HG03457 (cell line): ENCODE results near the gene ELMOD1.
"Not testable (repeated sequence)": the region's sequence is repeated elsewhere in the genome, so short reads cannot be mapped to it uniquely, and the experiment has no call there.

Experiments used
- ATAC-seq: cut with Tn5 transposase; IDR thresholded peaks from one replicate; pipeline ENCODE4 v1.9.1; 2021; ENCODE audit warnings: moderate number of reproducible peaks; ENCODE audit not compliant: unreplicated experiment

ELMOD1 gene

GRCh38 chr11:107590460-107591377 lies at the start of gene ELMOD1:
TSS of gene ELMOD1 (plus strand) at chr11:107591147. CDS start at chr11:107618190, 27,043 bp downstream.
- ATAC-seq: peak; percentile 42

DNA sequence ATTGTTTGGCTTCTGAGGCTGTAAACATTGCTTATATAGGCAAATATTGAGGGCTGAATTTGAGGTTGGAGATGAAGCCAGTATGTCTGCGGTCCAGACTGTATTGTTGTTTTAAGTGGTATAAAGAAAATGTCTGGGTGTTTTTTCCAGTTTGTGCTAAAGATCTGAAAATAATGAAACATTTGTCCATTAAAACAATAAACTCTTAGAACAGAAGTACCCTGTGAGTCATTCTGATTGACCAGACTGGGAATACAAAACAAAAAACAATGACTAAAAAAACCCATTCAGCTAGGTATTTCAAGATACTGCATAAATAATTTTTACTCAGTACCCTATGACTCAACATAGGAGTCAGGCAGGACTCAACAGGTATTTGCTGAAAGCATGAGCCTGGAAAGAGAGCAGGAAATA lies 45.8 kb upstream of the ELMOD1 start:
- ATAC-seq: no peak

- ATAC-seq: no peak
These were observed 43.0 kb upstream of the ELMOD1 start for GRCh38 chr11:107547961-107548360.

- no peak for ATAC-seq
These were observed 41.5 kb upstream of the ELMOD1 start for GRCh38 chr11:107549253-107549953.

- ATAC-seq: no peak
These were observed 41.0 kb upstream of the ELMOD1 start for GRCh38 chr11:107549954-107550285.

GRCh38 chr11:107550304-107550703 lies 40.6 kb upstream of the ELMOD1 start:
- ATAC-seq: no peak

GRCh38 chr11:107561688-107562087 lies 29.3 kb upstream of the ELMOD1 start:
- no peak for ATAC-seq

- no peak for ATAC-seq
These were observed 28.2 kb upstream of the ELMOD1 start for GRCh38 chr11:107562647-107563208.

DNA sequence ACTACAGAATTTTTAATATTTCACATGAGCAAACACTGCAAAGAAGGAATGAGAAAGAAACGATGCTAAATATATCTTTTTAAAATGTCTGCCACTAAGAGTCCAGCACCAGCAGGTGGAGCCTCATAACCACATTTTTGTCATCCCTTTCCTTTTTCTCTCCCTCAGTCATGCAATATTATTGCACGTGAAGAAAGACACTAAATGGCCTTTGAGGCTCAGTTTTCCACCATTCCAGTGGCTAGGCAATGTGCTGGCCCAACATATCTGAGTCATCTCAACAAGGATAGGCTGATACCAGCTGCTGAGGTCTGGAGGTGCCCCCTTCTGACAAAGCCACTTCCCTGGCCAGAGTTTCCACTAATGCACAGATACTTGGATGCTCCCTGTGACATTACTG lies 27.2 kb upstream of the ELMOD1 start:
- no peak for ATAC-seq

DNA sequence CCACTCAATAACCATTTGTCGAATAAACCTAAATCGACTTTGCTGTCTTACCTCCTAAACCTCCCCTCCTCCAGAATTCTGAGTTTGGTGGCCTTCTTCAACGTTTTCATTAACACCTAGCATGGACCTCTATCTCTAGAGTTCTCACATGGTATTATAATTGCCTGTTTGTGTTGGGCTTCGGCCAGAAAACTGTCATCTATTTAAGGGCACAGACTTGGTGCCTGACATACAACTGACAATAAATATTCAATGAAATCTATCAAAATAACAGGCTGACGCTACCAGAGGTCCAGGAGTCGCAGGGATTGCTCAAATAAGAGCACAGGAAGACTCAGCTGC lies 26.1 kb upstream of the ELMOD1 start:
- peak; percentile 2 for ATAC-seq

DNA sequence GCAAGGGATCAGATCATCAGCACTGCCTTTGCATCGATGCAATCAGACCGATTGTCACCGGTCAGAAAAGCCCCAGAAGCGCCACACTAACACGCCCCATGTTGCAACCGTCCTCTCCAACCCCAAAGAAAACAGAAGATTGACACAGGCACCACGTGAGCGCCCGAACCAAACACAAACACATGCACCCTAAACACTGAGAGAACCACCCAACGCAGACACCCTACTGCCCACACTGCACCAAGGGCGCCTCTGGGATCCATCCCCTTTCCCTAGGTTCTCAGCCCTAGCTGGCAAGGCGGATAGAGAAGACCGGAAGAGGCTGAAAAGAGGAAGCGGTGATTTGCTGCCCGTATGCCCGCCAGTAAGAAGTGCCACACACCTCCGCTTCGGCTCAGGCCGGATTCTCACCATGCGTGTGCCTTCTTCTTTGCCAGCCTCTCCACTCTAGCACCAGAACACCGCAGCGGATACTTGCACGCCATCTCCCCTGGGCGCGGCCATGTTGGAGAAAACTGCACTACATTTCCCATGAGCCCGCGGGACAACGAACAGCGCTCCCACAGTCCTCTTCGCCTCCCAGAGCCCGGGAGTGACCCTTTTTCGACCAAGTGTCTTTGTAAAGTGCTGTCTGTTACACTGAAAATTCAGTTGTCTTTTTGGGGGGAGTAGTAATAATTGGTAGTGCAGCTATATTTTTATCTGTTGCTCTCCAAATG lies 25.6 kb upstream of the ELMOD1 start, which contains the start of gene ALKBH8:
ALKBH8 (minus strand) TSS at position 517 of the 719 bp plus-strand sequence. CDS start 4,842 bp downstream, outside the sequence.
- peak; percentile 72 for ATAC-seq

DNA sequence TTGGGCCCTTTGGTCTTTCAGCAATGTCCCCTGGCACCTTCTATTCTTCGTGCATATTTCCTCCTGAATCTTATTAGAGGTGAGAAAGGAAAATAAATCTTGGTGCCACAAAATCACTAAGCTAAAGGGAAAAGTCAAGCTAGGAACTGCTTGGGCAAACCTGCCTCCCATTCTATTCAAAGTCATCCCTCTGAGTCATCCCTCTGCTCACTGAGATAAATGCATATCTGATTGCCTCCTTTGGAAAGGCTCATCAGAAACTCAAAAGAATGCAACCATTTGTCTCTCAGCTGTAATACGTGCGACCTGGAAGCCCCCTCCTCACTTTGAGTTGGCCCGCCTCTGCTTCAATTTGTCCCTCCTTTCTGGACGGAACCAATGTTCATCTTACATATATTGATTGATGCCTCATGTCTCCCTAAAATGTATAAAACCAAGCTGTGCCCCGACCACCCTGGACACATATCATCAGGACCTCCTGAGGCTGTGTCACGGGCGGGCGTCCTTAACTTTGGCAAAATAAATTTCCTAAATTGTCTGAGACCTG lies 24.9 kb upstream of the ELMOD1 start:
- ATAC-seq: not testable (repeated sequence)

GRCh38 chr11:107566569-107566968 lies 24.4 kb upstream of the ELMOD1 start:
- ATAC-seq: no peak

DNA sequence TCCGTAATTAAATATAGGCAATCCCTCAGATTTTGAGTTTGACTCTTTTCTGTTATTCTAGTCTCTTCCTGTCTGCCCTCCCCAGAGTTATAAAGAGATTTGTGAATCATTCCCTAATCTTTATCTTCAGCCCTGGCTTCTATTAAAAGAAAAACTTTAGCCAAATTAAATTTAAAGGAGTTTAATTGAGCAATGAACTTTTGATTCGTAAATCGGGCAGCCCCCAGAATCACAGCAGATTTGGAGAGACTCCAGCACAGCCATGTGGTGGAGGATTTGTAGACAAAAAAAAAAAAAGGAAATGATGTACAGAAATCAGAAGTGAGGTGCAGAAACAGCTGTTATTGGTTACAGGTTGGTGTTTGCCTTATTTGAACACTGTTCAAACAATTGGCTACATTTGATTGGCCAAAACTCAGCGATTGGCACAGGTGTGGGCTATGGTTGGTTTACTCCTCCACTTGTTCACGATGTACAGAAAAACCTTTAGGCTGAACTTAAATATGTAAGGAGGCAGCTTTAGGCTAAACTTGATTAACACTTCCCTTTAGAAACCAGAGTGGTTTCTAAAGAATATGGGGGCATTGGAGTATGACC lies 23.1 kb upstream of the ELMOD1 start:
- ATAC-seq: no peak

GRCh38 chr11:107570015-107570414 lies 20.9 kb upstream of the ELMOD1 start:
- ATAC-seq: no peak

GRCh38 chr11:107573438-107573837 lies 17.5 kb upstream of the ELMOD1 start:
- ATAC-seq: no peak

DNA sequence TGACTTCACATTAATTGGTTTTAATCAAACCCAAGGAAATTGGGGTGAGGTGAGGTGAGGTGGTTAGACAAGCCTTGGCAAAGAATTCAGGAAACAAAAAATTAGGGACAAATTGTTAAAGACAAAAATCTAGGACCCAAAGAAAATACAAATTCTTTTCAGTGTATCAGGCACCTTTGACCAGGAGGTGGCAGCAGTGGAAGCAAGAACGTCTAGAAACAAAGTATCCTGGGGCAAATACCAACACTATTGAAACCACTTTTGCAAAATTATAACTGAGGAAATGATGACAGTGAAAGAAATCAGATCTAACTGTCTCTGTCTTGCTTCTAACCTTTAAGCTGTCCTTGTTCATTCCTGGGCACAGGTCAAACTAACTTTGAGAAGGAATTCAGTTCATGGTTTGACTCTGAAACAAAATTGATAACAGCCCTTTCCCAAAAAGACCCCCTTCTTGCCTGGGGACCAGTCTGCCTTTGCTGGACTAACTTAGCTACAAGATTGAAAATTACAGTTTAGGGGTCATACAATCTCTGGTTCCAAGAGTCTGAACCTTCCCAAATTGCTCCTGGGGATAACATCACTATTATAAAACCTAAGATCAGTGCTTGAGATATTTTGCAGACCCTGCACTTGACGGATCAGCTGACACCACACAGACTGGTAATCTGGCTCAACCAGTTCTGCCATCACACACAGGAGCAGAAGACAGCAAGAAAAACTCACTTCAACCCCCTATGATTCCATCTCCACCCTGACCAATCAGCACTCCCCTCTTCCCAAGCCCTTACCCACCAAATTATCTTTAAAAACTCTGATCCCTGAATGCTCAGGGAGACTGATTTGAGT lies 14.2 kb upstream of the ELMOD1 start:
- not testable (repeated sequence) for ATAC-seq

DNA sequence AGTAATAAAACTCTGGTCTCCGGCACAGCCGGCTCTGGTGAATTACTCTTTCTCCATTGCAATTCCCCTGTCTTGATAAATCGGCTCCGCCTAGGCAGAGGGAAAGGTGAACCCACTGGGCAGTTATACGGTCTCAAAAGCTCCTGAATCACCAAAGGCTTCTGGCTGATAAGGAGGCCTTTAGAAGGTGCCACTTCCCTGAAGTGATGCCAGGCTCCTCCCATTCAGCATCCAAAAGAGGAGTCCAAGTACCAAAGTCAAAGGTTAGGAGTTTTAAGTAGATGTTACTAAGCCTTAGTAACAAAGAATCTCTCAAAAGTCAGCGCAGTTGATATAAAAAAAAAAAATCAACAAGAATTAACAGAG lies 13.6 kb upstream of the ELMOD1 start:
- no peak for ATAC-seq

DNA sequence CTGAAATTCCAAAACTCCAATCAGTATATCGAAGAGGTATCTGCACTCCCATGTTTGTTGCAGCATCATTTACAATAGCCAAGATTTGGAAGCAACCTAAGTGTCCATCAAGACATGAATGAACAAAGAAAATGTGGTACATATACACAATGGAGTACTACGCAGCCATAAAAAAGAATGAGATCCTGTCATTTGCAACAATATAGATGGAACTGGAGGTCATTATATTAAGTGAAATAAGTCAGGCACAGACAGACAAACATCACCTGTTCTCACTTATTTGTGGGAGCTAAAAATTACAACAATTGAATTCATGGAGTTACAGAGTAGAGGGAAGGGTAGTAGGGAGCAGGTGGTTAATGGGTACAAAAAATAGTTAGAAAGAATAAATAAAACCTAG lies 11.8 kb upstream of the ELMOD1 start:
- not testable (repeated sequence) for ATAC-seq

GRCh38 chr11:107581147-107581546 lies 9.8 kb upstream of the ELMOD1 start:
- no peak for ATAC-seq
